ENCODE data around the gene SAP25.

GRCh38 chr7:100583132-100584053 lies 9.7 kb upstream of the SAP25 start:
- TF ChIP-seq CTCF (IDR thresholded peaks at IDR 0.05; ENCODE audit: control extremely low read depth in 1 of 3, insufficient read depth in 1 of 3, low read depth in 1 of 3, low read length in 3 of 3) (no peak), YY1 (IDR thresholded peaks at IDR 0.05; ENCODE audit: low read depth, low read length) (no peak), RFX5 (IDR thresholded peaks at IDR 0.05; ENCODE audit: borderline replicate concordance, low read depth, low read length) (no peak), POLR2AphosphoS5 (IDR thresholded peaks at IDR 0.05; ENCODE audit: low read depth, low read length) (no peak), EP300 (IDR thresholded peaks at IDR 0.05; ENCODE audit: borderline replicate concordance in 1 of 2, low read depth in 2 of 2, low read length in 2 of 2) (no peak)
